ENCODE data around the gene KRT14. TPM values are rescaled to one million over a fixed set of nuclear protein-coding genes. Genes with fewer than 3 reads are reported as not detected.
A peak's percentile ranks its signal among the peaks of the same experiment; 100 is the strongest.

KRT14 gene
- polyA plus RNA-seq, 3 donors: not detected

DNA sequence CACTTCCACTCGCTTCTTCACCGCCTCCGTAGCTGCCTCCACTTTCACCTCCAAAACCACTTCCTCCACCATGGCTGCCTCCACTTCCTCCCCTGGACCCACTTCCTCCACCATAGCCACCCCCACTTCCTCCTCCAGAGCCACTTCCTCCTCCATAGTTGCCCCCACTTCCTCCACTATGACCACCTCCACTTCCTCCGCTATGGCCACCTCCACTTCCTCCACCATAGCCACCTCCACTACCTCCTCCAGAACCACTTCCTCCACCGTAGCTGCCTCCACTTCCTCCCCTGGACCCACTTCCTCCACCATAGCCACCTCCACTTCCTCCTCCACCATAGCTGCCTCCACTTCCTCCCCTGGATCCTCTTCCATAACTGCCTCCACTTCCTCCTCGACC lies 19.4 kb downstream of the KRT14 start:
- H3K4me1 ChIP-seq (ENCODE audit: control insufficient read depth in 1 of 2, insufficient read depth in 2 of 2, low read length in 2 of 2): no peaks in the 10 kb centered on the region
- peak in 1 of 3 donors; percentile 8 for DNase-seq
- H3K36me3 ChIP-seq (replicated peaks in 1 of 2; ENCODE audit: control insufficient read depth in 1 of 2, insufficient read depth in 2 of 2, low read length in 2 of 2): no peaks in the 10 kb centered on the region
- peak overlapping the region; percentile 13 to 29 for H3K27ac ChIP-seq (ENCODE audit: low read depth in 1 of 2, low read length in 2 of 2)
- H3K4me2 ChIP-seq (replicated peaks; ENCODE audit: extremely low read depth, low read length, poor library complexity, severe bottlenecking): no peak overlapping the region
- no peak overlapping the region for H3K4me3 Mint-ChIP-seq
- H3K79me2 ChIP-seq (ENCODE audit: insufficient read depth, low read length): no peaks in the 10 kb centered on the region
- H3K27me3 ChIP-seq (ENCODE audit: control insufficient read depth in 2 of 2, insufficient read depth in 2 of 2, low read length in 2 of 2): no peaks in the 10 kb centered on the region
- no peaks in the 10 kb centered on the region for H3K36me3 Mint-ChIP-seq
- H3K9me3 ChIP-seq (replicated peaks in 1 of 2; ENCODE audit: control insufficient read depth in 1 of 2, insufficient read depth in 1 of 2, low read length in 2 of 2): peaks cover 9% of the 10 kb centered on the region in 2 donors
- H3K27me3 Mint-ChIP-seq (ENCODE audit: low read depth in 3 of 3): peaks cover 5 to 25% (median 8%) of the 10 kb centered on the region in 3 donors
- H3K9me3 Mint-ChIP-seq: peaks cover 7 to 19% (median 8%) of the 10 kb centered on the region in 7 donors
- H3K4me1 Mint-ChIP-seq: no peaks in the 10 kb centered on the region
- H3K9ac ChIP-seq (ENCODE audit: insufficient read depth, low read length, poor library complexity, severe bottlenecking): no peak overlapping the region
- H4K20me1 ChIP-seq (ENCODE audit: insufficient read depth, low read length): no peaks in the 10 kb centered on the region
- H3K4me3 ChIP-seq (replicated peaks in 1 of 3; ENCODE audit: low read depth in 2 of 3, low read length in 3 of 3): no peak overlapping the region
- WGBS (ENCODE audit: insufficient coverage): 21% methylated on average over 6 of the region's 6 CpGs
- no peak overlapping the region for H2AFZ ChIP-seq (ENCODE audit: insufficient read depth, low read depth, low read length, poor library complexity, severe bottlenecking)
- intact Hi-C loops (cut with micrococcal nuclease): no loop called here
- TF ChIP-seq, protein P1, sequence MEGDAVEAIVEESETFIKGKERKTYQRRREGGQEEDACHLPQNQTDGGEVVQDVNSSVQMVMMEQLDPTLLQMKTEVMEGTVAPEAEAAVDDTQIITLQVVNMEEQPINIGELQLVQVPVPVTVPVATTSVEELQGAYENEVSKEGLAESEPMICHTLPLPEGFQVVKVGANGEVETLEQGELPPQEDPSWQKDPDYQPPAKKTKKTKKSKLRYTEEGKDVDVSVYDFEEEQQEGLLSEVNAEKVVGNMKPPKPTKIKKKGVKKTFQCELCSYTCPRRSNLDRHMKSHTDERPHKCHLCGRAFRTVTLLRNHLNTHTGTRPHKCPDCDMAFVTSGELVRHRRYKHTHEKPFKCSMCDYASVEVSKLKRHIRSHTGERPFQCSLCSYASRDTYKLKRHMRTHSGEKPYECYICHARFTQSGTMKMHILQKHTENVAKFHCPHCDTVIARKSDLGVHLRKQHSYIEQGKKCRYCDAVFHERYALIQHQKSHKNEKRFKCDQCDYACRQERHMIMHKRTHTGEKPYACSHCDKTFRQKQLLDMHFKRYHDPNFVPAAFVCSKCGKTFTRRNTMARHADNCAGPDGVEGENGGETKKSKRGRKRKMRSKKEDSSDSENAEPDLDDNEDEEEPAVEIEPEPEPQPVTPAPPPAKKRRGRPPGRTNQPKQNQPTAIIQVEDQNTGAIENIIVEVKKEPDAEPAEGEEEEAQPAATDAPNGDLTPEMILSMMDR (IDR thresholded peaks at IDR 0.05): no peak
- peak overlapping the region in 4 of 7 donors; percentile 44 to 91 (median 84) for H3K27ac Mint-ChIP-seq

DNA sequence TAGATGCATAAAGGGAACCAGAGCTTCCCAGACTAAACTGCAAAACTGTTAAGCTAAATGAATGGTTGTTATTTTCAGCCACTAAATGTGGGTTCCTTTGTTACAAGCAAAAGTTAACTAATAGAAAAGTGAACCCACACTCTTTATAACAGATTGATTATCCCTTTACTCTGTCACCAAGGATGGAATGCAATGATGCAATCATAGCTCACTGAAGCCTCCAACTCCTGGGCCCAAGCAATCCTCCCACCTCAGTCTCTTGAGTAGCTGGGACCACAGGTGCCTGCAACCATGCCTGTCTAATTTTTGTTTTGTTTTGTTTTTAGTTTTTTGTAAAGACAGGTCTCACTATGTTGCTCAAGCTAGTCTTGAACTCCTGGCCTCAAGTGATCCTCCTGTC lies 21.4 kb downstream of the KRT14 start:
- H2AFZ ChIP-seq (ENCODE audit: insufficient read depth, low read depth, low read length, poor library complexity, severe bottlenecking): no peak overlapping the region
- H4K20me1 ChIP-seq (ENCODE audit: insufficient read depth, low read length): no peaks in the 10 kb centered on the region
- Mint-ChIP-seq H3K27me3 (ENCODE audit: low read depth in 3 of 3) (peaks cover 9 to 20% (median 14%) of the 10 kb centered on the region in 3 donors), H3K4me1 (no peaks in the 10 kb centered on the region), H3K9me3 (peaks cover 7 to 19% (median 8%) of the 10 kb centered on the region in 7 donors), H3K36me3 (no peaks in the 10 kb centered on the region), H3K4me3 (no peak overlapping the region), H3K27ac (no peak overlapping the region)
- TF ChIP-seq, protein P1 (IDR thresholded peaks at IDR 0.05): no peak
- no peak for DNase-seq
- H3K4me2 ChIP-seq (replicated peaks; ENCODE audit: extremely low read depth, low read length, poor library complexity, severe bottlenecking): no peak overlapping the region
- H3K36me3 ChIP-seq (replicated peaks in 1 of 2; ENCODE audit: control insufficient read depth in 1 of 2, insufficient read depth in 2 of 2, low read length in 2 of 2): no peaks in the 10 kb centered on the region
- H3K4me3 ChIP-seq (replicated peaks in 1 of 3; ENCODE audit: low read depth in 2 of 3, low read length in 3 of 3): no peak overlapping the region
- intact Hi-C loops (cut with micrococcal nuclease): no loop called here
- H3K27me3 ChIP-seq (ENCODE audit: control insufficient read depth in 2 of 2, insufficient read depth in 2 of 2, low read length in 2 of 2): no peaks in the 10 kb centered on the region
- H3K9me3 ChIP-seq (replicated peaks in 1 of 2; ENCODE audit: control insufficient read depth in 1 of 2, insufficient read depth in 1 of 2, low read length in 2 of 2): peaks cover 9% of the 10 kb centered on the region in 2 donors
- H3K4me1 ChIP-seq (ENCODE audit: control insufficient read depth in 1 of 2, insufficient read depth in 2 of 2, low read length in 2 of 2): no peaks in the 10 kb centered on the region
- H3K79me2 ChIP-seq (ENCODE audit: insufficient read depth, low read length): no peaks in the 10 kb centered on the region
- H3K9ac ChIP-seq (ENCODE audit: insufficient read depth, low read length, poor library complexity, severe bottlenecking): no peak overlapping the region
- H3K27ac ChIP-seq (ENCODE audit: low read depth in 1 of 2, low read length in 2 of 2): no peak overlapping the region
